GM12865 (cell line): ENCODE results near the gene DTX1.

Experiments
- DNase-seq: peaks from one replicate; pipeline ENCODE4 v3.0.0; 2010; ENCODE audit warnings: low read depth
- H3K4me3 ChIP-seq: 2 replicates; pipeline ENCODE4 v1.5.1; 2011; ENCODE audit warnings: mild to moderate bottlenecking, low read depth, low read length, control low read depth
- CTCF ChIP-seq: IDR thresholded peaks from 2 replicates; pipeline ENCODE4 v1.5.1; 2011; ENCODE audit warnings: low read length, control low read depth, low read depth, inconsistent platforms; ENCODE audit not compliant: insufficient read depth; ENCODE audit errors: missing control alignments

DTX1 gene

DNA sequence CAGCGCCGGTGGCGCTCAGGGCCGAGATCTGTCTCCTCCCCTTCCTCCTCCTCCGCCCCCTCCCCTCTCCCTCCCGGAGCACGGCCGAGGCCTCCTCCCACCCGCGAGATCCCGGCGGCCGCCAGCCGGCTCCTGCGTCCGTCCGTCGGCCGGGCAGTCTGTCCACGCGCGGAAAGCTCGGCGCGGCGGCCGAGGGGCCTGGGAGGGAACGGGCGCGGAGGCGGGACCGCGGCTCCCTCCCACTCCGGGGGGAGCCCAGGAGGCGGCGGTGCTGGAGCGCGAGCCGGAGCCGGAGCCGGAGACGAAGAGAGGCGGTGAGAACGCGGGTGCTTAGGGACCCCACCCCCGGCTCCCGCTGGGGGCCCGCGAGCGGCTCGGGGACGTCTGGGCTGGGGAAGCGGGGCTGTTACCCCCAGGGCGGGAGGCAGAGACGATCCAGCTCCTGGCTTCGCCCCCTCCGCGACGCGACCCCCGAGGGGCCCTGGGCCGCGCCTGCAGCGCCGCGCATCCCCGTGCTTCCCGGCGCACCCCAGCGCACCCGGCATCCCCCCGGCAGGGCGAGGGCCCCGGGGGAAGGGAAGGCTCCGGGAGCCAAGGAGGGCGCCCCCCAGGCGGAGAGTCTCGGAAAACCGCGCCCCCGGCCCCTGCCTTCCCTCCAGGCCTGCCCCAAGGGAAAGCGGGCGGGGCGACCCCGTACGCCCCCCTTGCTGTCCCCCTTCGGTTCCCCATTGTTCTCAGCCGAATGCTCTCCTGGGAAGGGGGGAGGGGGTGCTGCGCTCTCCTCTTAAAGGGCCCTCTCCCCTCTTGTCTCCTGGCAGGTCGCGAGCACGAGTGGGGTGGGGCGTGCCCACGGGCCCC lies at the start of gene DTX1:
TSS of gene DTX1 (plus strand) at position 100 of the 858 bp plus-strand sequence. CDS start 1,463 bp downstream, outside the sequence.
- DNase-seq: no peak
- no peak for TF ChIP-seq CTCF
- no peak within 1 kb of the TSS; the same call in 1 of the 2 replicates for H3K4me3 ChIP-seq

- no peak for TF ChIP-seq CTCF
- no peak for DNase-seq
- H3K4me3 ChIP-seq: no peak overlapping the region
Measured at GRCh38 chr12:113007166-113007565, 49.4 kb upstream of the DTX1 start.

DNA sequence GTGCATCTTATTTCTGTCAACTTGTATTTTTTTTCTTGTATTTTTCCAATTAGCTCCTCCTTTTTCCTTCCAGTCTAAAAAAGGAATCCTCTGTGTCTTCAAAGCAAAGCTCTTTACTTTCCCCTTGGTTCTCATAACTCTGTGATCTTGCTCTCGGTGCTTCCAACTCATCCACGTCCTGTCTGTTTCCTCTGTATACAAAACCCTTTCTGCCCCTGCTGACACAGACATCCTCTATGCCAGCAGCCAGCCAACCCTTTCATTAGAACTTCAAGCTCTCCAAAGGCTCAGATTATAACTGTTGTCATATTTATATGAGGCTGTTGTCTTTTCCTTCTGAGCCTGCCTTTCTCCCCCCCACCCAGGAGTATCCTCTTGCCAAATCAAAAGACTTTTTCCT lies 45.8 kb upstream of the DTX1 start:
- TF ChIP-seq CTCF: no peak

DNA sequence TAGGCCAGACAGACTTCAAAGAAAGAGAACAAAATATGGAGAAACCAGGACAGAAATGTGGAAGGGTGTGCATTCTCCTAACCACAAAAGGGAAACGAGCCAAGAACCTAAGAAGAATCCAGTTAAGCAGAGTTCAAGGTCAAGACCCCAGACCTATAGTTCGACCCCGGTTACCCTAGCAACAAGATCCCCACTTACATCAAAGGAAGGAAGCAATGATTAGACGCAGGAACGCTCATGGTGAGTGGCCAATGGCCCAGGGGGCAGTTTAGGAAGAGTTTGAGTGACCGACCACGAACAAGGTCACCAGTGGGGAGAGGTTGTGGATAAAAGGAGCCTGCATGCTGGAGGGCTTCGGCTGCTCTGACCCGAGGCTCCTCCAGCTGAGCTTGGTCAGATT lies 42.0 kb upstream of the DTX1 start:
- no peak for DNase-seq
- H3K4me3 ChIP-seq: no peak overlapping the region
- TF ChIP-seq CTCF: no peak

More for the DNA sequence above, 45.8 kb upstream of the DTX1 start:
- DNase-seq: no peak
- H3K4me3 ChIP-seq: no peak overlapping the region

GRCh38 chr12:113016796-113017195 lies 39.7 kb upstream of the DTX1 start:
- DNase-seq: no peak
- TF ChIP-seq CTCF: no peak
- H3K4me3 ChIP-seq: no peak overlapping the region

DNA sequence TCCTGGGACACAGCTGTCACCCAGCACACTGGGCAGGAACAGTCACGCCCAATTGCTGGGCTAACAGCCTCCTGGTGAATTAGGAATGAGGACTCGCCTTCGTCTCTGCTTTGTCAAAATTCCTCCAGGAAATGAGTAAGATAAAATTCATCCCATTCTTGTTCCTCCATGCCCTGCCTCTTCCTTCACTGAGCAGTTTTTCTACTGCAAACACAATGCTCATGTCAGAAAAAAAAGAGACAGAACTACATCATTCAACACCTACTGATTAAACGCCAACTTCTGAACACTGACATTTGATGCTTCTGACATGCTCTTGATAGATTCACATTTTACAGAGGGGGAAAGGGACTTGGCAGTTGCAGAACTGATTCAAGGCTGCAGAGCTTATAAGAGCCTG lies 37.5 kb upstream of the DTX1 start:
- H3K4me3 ChIP-seq: no peak overlapping the region
- no peak for TF ChIP-seq CTCF
- DNase-seq: no peak

GRCh38 chr12:113021500-113021899 lies 35.0 kb upstream of the DTX1 start:
- H3K4me3 ChIP-seq: no peak overlapping the region
- no peak for TF ChIP-seq CTCF

More at GRCh38 chr12:113021500-113021899, 35.0 kb upstream of the DTX1 start:
- no peak for DNase-seq
